Effector memory CD4-positive, alpha-beta T cell (primary cell): ENCODE measurements around the gene ANGEL1.

ENCODE experiments used
- DNase-seq, 3 donors: peaks; one replicate each; pipeline ENCODE4 v3.0.0-alpha.2; 2020
- H3K27ac ChIP-seq: 2 replicates; pipeline ENCODE4 v1.7.0; 2013; ENCODE audit warnings: mild to moderate bottlenecking, low read length, moderate library complexity; ENCODE audit not compliant: insufficient read depth, poor library complexity, severe bottlenecking
- H3K27me3 ChIP-seq: replicated peaks from 2 replicates; pipeline ENCODE4 v1.7.0; 2013; ENCODE audit warnings: mild to moderate bottlenecking, low read length; ENCODE audit not compliant: insufficient read depth, control insufficient read depth, poor library complexity, severe bottlenecking
- H3K36me3 ChIP-seq: 2 replicates; pipeline ENCODE4 v1.7.0; 2013; ENCODE audit warnings: mild to moderate bottlenecking, low read length, moderate library complexity; ENCODE audit not compliant: control insufficient read depth, insufficient read depth
- H3K4me1 ChIP-seq: 2 replicates; pipeline ENCODE4 v1.7.0; 2013; ENCODE audit warnings: low read length, mild to moderate bottlenecking; ENCODE audit not compliant: control insufficient read depth, insufficient read depth, poor library complexity, severe bottlenecking
- H3K4me3 ChIP-seq: 2 replicates; pipeline ENCODE4 v1.7.0; 2013; ENCODE audit warnings: low read length, low read depth, mild to moderate bottlenecking; ENCODE audit not compliant: insufficient read depth, poor library complexity, severe bottlenecking
- H3K9me3 ChIP-seq: 2 replicates; pipeline ENCODE4 v1.7.0; 2013; ENCODE audit warnings: mild to moderate bottlenecking, low read length, moderate library complexity; ENCODE audit not compliant: control insufficient read depth

The ANGEL1 gene

DNA sequence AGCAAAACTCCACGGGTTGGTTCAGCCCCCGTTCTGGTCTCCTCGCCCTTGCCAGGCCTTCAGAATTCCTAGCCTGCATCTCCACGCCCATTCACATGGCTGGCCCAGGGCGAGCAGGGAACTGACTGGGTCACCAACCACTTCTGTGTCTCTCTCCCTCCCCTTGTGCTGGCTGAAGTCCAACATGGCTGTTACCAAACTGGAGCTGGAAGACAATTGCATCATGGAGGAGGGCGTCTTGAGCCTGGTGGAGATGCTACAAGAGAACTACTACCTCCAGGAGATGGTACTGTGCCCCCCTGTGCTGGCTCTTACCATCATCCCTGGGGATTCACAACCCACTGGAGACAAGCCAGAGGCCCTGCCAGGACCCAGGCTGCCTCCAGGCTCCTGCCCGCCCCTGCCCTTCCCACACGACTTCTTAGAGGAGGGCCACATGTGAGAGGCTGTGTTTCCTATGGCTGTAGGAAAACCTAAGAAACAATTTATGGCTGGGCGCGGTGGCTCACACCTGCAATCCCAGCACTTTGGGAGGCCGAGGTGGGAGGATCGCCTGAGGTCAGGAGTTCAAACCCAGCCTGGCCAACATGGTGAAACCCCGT is 23.4 kb upstream of the ANGEL1 start:
- no peak overlapping the region for H3K4me3 ChIP-seq
- no peaks in the 10 kb centered on the region for H3K36me3 ChIP-seq
- no peaks in the 10 kb centered on the region for H3K4me1 ChIP-seq
- H3K27ac ChIP-seq = no peak overlapping the region
- H3K27me3 ChIP-seq = no peaks in the 10 kb centered on the region
- no peaks in the 10 kb centered on the region for H3K9me3 ChIP-seq
- DNase-seq = no peak

DNA sequence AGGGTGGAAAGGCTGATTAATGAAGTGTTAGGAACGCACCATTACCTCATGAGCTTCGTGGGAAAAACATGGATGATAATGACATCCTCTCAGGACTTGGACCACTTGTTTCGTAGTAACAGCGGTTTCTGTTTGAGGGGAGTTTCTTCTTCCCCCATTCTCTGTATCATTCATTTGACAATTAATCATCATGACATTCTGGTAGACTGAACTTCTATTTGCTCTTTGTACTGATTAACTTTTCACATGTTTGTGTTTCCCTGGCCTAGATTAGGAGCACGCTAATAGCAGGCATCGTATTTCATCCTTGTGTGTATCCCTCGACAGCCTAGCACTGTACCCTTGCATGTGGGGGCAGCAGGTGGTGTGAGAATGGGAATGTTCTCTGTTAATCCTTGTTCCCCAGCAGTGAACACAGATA is 21.6 kb upstream of the ANGEL1 start:
- Histone ChIP-seq H3K4me3 (no peak overlapping the region), H3K36me3 (no peaks in the 10 kb centered on the region), H3K27ac (no peak overlapping the region), H3K4me1 (no peaks in the 10 kb centered on the region), H3K9me3 (no peaks in the 10 kb centered on the region), H3K27me3 (no peaks in the 10 kb centered on the region)
- no peak for DNase-seq

DNA sequence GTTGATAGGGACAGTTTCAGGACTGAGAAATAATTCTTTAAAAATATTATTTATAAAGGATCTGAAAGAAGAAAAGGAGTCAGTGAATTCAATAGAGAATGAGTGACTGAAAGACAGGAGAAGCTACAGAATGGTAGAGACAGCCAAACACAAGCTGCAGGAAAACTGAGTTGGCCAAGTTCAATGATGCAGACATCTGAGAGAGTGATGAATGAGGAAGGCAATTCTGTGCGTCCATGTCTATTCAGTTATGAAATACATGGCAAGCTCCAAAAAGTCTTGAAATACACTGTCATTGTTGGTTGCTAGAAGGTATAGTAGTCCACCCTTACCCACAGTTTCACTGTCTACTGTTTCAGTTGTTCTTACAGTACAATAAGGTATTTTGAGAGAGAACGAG is 20.3 kb upstream of the ANGEL1 start:
- H3K4me3 ChIP-seq = no peak overlapping the region
- H3K9me3 ChIP-seq = no peaks in the 10 kb centered on the region
- no peaks in the 10 kb centered on the region for H3K4me1 ChIP-seq
- H3K36me3 ChIP-seq = no peaks in the 10 kb centered on the region
- H3K27me3 ChIP-seq = no peaks in the 10 kb centered on the region
- no peak overlapping the region for H3K27ac ChIP-seq
- no peak for DNase-seq

DNA sequence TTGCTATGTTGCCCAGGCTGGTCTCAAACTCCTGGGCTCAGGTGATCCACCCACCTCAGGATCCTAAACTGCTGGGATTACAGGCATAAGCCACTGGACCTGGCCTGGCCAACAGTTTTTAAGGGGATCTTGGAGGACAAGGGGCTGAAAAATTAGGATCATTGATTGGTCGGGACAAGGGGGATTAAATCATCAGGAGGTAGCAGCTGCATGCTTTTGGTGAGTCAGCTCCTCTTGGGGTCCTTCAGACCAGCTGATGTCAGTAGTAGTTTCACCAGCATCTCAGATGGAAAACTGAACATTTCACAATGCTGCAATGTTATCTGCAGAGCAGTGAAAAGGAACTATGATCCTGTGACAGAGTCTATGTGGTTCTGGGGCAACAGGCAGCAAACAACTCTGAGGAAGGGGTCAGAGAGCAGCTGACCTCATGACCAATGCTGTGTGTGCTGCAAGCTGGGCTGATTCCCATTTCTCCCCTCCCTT is 19.9 kb upstream of the ANGEL1 start:
- no peaks in the 10 kb centered on the region for H3K9me3 ChIP-seq
- no peaks in the 10 kb centered on the region for H3K36me3 ChIP-seq
- H3K27me3 ChIP-seq = no peaks in the 10 kb centered on the region
- no peak overlapping the region for H3K4me3 ChIP-seq
- H3K27ac ChIP-seq = no peak overlapping the region
- DNase-seq = no peak
- H3K4me1 ChIP-seq = no peaks in the 10 kb centered on the region

DNA sequence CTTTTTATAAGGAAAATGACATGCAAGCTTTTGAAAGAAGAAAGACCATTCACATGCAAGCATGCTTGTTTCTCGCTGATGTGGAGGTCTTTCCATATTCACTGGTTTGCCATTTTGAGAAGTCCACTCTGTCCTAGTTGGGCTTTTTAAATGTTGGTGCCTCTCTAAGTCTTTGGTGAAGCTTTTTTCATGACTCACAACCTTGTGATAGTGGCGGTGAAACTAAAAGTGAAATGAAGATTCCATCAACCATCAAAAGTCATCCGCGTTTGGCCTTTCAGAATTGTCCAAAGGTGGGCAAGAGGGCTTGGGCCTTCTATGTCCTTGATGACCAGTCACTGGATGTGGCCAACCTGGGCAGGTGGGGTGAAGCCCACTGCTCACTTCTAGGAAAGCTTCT is 17.9 kb upstream of the ANGEL1 start:
- no peaks in the 10 kb centered on the region for H3K27me3 ChIP-seq
- H3K9me3 ChIP-seq = no peaks in the 10 kb centered on the region
- DNase-seq = no peak
- H3K4me1 ChIP-seq = no peaks in the 10 kb centered on the region
- no peak overlapping the region for H3K27ac ChIP-seq
- H3K36me3 ChIP-seq = no peaks in the 10 kb centered on the region
- H3K4me3 ChIP-seq = no peak overlapping the region

DNA sequence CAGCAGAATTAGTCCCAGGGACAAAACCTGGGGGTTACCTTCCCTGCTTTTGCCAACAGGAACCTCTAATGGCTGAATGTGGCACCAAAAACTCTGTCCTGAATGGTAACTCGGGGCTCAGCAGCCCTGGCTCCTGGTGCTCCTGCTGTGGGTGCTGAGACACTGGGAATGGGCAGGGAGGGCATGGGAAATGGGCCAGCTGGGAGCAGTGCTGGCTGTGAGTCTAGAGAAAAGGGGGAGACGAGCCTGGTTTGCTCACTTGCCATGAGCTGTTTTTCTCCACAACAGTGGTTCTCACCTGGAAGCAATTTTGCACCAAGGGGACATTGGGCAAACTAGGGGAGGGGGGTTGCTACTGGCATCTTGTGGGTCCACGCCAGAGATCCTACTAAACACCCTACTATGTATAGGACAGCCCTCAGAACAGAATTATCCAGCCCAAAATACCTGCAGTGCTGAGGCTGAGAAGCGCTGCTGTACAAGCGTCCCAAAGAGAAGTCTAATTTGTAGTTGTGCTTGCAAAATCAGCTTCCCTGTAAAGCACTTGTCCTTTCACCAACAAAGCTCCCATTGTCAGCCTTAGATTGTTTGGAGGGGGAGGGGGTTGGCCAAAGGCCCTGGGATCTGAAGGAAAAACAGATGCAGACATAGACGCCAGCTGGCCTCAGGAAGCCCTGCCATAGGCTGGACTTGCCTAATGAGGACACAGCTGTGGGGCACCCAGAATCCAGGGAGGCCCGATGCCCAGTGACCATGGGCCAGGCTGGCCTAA is 17.2 kb upstream of the ANGEL1 start:
- H3K27ac ChIP-seq = no peak overlapping the region
- no peak for DNase-seq
- no peaks in the 10 kb centered on the region for H3K36me3 ChIP-seq
- H3K4me3 ChIP-seq = no peak overlapping the region
- no peaks in the 10 kb centered on the region for H3K27me3 ChIP-seq
- no peaks in the 10 kb centered on the region for H3K4me1 ChIP-seq
- no peaks in the 10 kb centered on the region for H3K9me3 ChIP-seq

DNA sequence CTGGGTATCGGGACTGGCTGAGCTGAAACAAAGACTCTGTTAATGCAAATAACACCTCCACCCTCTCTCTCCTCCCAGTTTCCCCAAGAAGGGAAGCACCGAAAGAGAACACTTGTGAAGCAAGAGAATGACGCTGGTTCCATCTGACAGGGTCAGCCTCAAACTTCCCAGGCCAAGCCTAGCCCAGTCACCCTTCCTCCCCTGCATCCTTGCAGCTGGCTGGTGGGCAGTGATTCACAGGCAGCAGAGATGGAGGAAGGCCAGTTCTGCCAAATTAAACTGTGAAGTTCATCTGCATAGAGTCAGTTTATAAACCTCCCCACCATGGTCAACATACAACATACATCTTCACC is 16.3 kb upstream of the ANGEL1 start:
- no peak for DNase-seq
- H3K4me3 ChIP-seq = no peak overlapping the region
- no peaks in the 10 kb centered on the region for H3K27me3 ChIP-seq
- H3K27ac ChIP-seq = no peak overlapping the region
- no peaks in the 10 kb centered on the region for H3K4me1 ChIP-seq
- no peaks in the 10 kb centered on the region for H3K36me3 ChIP-seq
- H3K9me3 ChIP-seq = no peaks in the 10 kb centered on the region

DNA sequence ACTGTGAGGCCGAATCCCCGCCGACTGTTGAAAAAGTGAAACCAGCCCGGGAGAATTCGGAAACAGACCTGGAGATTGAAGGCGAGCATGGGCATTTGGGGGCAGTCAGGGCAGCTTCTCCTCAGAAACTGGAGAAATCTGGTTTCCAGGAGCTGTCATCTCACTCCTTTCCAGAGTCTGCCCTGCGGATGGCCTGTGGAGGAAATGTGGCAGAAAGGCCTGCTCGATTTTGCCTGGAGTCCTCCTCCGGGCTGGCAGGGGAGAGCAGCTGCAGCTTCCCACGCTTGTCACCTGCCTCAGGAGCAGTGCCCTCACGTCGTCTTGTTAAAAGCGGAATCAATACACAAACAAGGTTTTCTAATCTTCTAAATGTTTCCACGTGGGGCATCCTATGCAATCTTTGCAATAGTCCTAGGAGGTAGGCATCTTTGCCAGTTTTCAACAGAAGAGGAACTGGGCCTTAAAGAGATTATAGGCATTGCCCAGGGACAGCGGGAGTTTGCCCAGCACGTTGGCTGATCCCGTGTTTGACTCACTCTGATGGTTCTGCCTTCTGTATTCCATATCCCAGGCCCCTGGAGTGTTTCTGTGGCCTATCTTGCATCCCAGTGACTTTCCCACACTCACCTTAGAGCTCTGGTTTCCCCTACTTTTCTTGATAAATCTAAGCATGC is 15.8 kb upstream of the ANGEL1 start:
- Histone ChIP-seq H3K4me1 (no peaks in the 10 kb centered on the region), H3K9me3 (no peaks in the 10 kb centered on the region), H3K27me3 (no peaks in the 10 kb centered on the region), H3K36me3 (no peaks in the 10 kb centered on the region), H3K27ac (no peak overlapping the region), H3K4me3 (no peak overlapping the region)
- no peak for DNase-seq

DNA sequence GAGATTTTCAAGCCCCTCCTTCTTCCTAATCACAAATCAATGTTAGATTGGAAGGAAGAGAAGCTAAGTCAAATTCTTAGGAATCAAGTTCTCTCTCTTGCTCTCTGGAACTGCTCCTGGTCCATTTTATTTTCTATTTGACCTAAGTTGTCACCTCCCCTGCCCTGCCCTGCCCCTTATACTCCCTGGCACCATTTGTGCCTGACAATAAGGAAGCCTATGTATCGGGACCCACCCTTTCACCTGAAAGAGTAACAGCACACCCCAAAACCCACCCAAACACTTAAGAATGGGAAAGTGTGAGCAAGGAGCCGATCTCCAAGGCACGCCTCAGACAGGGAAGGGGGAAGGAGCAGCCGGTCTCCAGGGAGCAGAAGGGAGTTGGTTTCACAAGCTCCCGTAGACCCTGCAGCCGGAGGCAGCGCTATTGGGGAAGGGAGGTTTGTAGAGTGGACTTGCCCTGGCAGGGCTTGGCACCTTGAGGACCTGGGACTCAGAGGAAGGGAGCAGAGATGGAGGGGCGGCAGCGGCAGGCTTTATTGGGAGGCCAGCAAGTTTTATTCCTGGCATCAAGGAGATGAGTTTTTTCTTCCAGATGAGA is 15.1 kb upstream of the ANGEL1 start:
- no peaks in the 10 kb centered on the region for H3K27me3 ChIP-seq
- H3K27ac ChIP-seq = no peak overlapping the region
- no peaks in the 10 kb centered on the region for H3K4me1 ChIP-seq
- no peaks in the 10 kb centered on the region for H3K36me3 ChIP-seq
- no peaks in the 10 kb centered on the region for H3K9me3 ChIP-seq
- H3K4me3 ChIP-seq = no peak overlapping the region
- DNase-seq = no peak

DNA sequence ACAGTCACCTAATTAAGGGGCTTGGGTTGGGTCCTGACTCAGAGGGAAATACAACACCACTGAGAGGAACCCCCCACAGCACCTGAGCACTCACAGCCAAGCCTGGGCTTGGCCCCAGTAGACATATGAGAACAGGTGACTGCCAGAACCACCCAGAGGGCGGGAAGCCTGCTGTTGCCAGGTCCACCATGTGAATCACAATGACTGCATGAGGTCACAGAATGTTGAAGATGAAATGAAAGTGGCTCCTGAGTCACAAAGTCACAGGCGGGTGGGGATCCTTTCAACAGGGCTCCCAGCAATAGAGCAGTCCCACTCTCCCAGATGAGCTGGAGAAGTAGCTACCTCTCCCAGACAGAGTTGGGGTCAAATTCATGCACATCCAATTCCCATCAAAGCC is 13.4 kb upstream of the ANGEL1 start, which contains the start of gene LRRC74A:
LRRC74A (plus strand) TSS at position 287 of the 400 bp plus-strand sequence. CDS start 290 bp downstream, outside the sequence.
- DNase-seq = no peak
- H3K4me3 ChIP-seq = no peak within 1 kb of the TSS
- no peak within 1 kb of the TSS for H3K27ac ChIP-seq
- no peaks in the 10 kb centered on the region for H3K36me3 ChIP-seq
- no peaks in the 10 kb centered on the region for H3K4me1 ChIP-seq
- H3K9me3 ChIP-seq = no peaks in the 10 kb centered on the region
- H3K27me3 ChIP-seq = no peaks in the 10 kb centered on the region
